HG03469 (cell line): ENCODE measurements around the gene MAPKAPK3.

Experiments
- ATAC-seq: cut with Tn5 transposase; IDR thresholded peaks from one replicate; pipeline ENCODE4 v1.9.1; 2021; ENCODE audit warnings: mild to moderate bottlenecking, moderate library complexity, moderate number of reproducible peaks; ENCODE audit not compliant: unreplicated experiment

Gene MAPKAPK3

GRCh38 chr3:50617096-50617791 is at the start of gene MAPKAPK3:
Gene MAPKAPK3 (plus strand): TSS chr3:50617151. CDS start chr3:50617566, 415 bp downstream.
- ATAC-seq, result no peak

- peak; percentile 82 for ATAC-seq
Measured at GRCh38 chr3:50567386-50568167, 49.4 kb upstream of the MAPKAPK3 start, which contains the start of gene C3orf18. Gene C3orf18 (minus strand): TSS chr3:50567747. CDS start chr3:50565699, 2,048 bp downstream.

- peak; percentile 25 for ATAC-seq
Measured at GRCh38 chr3:50568947-50569749, 47.8 kb upstream of the MAPKAPK3 start, which contains the start of gene HEMK1. Gene HEMK1 (plus strand): TSS chr3:50569522. CDS start chr3:50571105, 1,583 bp downstream.

- ATAC-seq, result no peak
Measured at GRCh38 chr3:50570508-50571279, 46.3 kb upstream of the MAPKAPK3 start.

- ATAC-seq, result no peak
Measured at GRCh38 chr3:50571486-50571885, 45.5 kb upstream of the MAPKAPK3 start.

- ATAC-seq, result no peak
Measured at GRCh38 chr3:50572158-50572557, 44.8 kb upstream of the MAPKAPK3 start.

GRCh38 chr3:50572801-50573371 is 44.1 kb upstream of the MAPKAPK3 start:
- no peak for ATAC-seq

- no peak for ATAC-seq
Measured at GRCh38 chr3:50573566-50574443, 43.1 kb upstream of the MAPKAPK3 start.

GRCh38 chr3:50574444-50574831 is 42.5 kb upstream of the MAPKAPK3 start:
- no peak for ATAC-seq

GRCh38 chr3:50575372-50575771 is 41.6 kb upstream of the MAPKAPK3 start:
- ATAC-seq, result no peak

GRCh38 chr3:50577348-50577747 is 39.6 kb upstream of the MAPKAPK3 start:
- ATAC-seq, result no peak

- ATAC-seq, result no peak
Measured at GRCh38 chr3:50580683-50581458, 36.1 kb upstream of the MAPKAPK3 start.

- ATAC-seq, result no peak
Measured at GRCh38 chr3:50581459-50581842, 35.5 kb upstream of the MAPKAPK3 start.

GRCh38 chr3:50582083-50582482 is 34.9 kb upstream of the MAPKAPK3 start:
- no peak for ATAC-seq

GRCh38 chr3:50583897-50584296 is 33.1 kb upstream of the MAPKAPK3 start:
- ATAC-seq, result no peak

- ATAC-seq, result no peak
Measured at GRCh38 chr3:50584391-50584790, 32.6 kb upstream of the MAPKAPK3 start.

GRCh38 chr3:50585919-50586762 is 30.8 kb upstream of the MAPKAPK3 start:
- no peak for ATAC-seq

- ATAC-seq, result no peak
Measured at GRCh38 chr3:50586763-50587070, 30.2 kb upstream of the MAPKAPK3 start.
